AG09309 (cell line): ENCODE measurements around the gene SLCO2B1.

Experiments used
- DNase-seq: peaks from one replicate; pipeline ENCODE4 v3.0.0-alpha.2; 2010; ENCODE audit warnings: low read depth
- H3K4me3 ChIP-seq: 2 replicates; pipeline ENCODE4 v1.5.1; 2011; ENCODE audit warnings: mild to moderate bottlenecking, low read depth, low read length, moderate library complexity; ENCODE audit not compliant: control insufficient read depth
- CTCF ChIP-seq: IDR thresholded peaks from 2 replicates; pipeline ENCODE4 v1.5.1; 2011; ENCODE audit warnings: mild to moderate bottlenecking, low read depth, low read length, inconsistent platforms; ENCODE audit not compliant: insufficient read depth, control insufficient read depth; ENCODE audit errors: missing control alignments

The SLCO2B1 gene

DNA sequence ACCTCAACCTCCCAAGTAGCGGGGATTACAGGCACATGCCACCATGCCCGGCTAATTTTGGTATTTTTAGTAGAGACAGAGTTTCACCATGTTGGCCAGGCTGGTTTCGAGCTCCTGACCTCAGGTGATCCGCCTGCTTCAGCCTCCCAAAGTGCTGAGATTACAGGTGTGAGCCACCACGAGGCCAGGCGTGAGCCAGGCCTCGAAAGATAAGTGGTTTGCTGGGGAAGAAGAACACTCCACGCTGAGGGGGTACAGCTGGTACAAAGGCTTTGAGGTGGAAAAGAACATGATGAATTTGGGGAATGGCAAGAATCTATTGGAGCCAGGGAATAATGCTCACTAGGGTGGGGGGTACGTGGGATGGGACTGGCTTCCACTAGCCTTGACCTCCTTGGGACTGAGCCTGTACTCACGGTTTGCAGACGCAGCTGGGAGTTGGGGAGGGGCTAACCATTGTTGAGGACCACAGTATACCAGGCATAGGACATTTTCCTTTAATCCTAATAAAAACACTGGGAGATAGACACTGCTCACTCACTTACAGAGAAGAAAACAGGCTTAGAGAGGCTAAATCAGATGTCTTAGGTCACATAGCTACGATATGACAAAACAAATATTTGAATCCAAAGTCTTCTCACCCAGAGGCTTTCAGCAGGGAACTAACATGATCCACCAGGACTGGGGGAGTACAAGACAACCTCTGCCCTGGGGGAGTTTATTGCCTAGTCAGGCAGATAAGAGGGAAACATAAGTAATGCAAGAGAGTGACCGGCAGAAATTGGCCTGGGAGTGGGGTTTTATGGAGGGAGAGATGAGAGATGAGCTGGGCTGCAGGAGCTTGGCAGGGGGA lies 4.9 kb downstream of the SLCO2B1 start:
- no peak for DNase-seq
- H3K4me3 ChIP-seq = no peak overlapping the region
- TF ChIP-seq CTCF = no peak

GRCh38 chr11:75158241-75158640 lies 7.3 kb downstream of the SLCO2B1 start:
- H3K4me3 ChIP-seq = no peak overlapping the region
- DNase-seq = no peak

GRCh38 chr11:75158696-75159150 lies 7.8 kb downstream of the SLCO2B1 start:
- no peak for TF ChIP-seq CTCF
- DNase-seq = no peak
- no peak overlapping the region for H3K4me3 ChIP-seq

More at GRCh38 chr11:75158241-75158640, 7.3 kb downstream of the SLCO2B1 start:
- no peak for TF ChIP-seq CTCF

- no peak for DNase-seq
- no peak overlapping the region for H3K4me3 ChIP-seq
Observed at GRCh38 chr11:75159151-75159953, 8.4 kb downstream of the SLCO2B1 start.

DNA sequence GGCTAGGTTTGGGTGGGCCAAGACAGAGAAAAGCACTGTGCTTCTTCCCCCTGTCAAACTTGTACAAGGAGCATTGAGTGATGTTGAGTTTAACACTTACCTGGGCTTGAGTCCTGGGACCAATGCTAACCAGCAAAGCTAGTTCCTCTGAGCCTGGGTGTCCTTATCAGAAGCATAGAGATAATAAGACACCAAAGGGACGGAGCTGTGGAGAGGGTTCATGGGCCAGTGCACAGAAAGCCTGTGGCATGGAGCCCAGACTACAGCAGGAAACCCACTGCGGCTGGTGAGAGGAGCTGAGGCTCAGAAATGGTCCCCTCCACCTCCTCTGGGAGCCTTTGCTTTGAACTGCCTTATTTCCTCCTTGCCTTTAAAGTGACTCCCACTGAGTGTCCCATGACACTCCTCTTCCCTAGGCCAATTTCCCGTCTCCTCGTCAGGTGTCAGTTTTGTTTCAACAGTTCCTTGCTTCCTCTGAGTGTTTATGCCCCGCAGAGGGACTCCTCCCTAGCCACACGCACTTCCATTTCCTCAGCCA lies 9.4 kb downstream of the SLCO2B1 start:
- no peak for TF ChIP-seq CTCF
- H3K4me3 ChIP-seq = no peak overlapping the region
- DNase-seq = no peak

More at GRCh38 chr11:75159151-75159953, 8.4 kb downstream of the SLCO2B1 start:
- no peak for TF ChIP-seq CTCF

GRCh38 chr11:75160880-75161279 lies 10.0 kb downstream of the SLCO2B1 start:
- no peak for DNase-seq
- no peak overlapping the region for H3K4me3 ChIP-seq
- TF ChIP-seq CTCF = no peak
